C4-2B (cell line): ENCODE results near the gene ZFYVE21.

Experiments used
- H3K27ac ChIP-seq: fragments of 450-650 bp; 2 replicates; pipeline ENCODE4 v1.5.1; 2017
- ZFX ChIP-seq: fragments of 450-650 bp; IDR thresholded peaks from 2 replicates; pipeline ENCODE4 v1.6.1; 2017
- TF ChIP-seq, protein P1 (sequence below): fragments of 450-650 bp; conservative IDR thresholded peaks from 2 replicates; pipeline ENCODE4 v1.5.1; 2017; ENCODE audit warnings: mild to moderate bottlenecking

ZFYVE21 gene

DNA sequence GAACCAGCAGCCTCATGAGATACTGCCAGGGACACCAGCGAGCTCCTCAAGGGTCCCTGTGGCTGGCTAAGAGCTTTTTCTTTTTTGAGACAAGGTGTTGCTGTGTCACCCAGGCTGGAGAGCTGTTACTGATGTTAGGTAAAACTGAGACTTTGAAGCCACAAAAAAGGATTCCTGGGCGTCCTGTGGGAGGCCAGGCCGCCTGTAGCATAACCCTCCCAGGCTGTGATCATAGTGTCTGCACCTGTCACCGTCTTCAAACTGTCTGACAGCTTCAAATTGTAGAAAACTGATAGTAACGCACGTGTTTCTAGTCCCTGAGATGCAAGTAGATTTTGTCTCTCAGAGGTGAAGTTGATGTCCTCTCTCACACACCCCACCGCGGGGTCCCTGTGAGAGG is 4.1 kb downstream of the ZFYVE21 start:
- TF ChIP-seq, protein P1, sequence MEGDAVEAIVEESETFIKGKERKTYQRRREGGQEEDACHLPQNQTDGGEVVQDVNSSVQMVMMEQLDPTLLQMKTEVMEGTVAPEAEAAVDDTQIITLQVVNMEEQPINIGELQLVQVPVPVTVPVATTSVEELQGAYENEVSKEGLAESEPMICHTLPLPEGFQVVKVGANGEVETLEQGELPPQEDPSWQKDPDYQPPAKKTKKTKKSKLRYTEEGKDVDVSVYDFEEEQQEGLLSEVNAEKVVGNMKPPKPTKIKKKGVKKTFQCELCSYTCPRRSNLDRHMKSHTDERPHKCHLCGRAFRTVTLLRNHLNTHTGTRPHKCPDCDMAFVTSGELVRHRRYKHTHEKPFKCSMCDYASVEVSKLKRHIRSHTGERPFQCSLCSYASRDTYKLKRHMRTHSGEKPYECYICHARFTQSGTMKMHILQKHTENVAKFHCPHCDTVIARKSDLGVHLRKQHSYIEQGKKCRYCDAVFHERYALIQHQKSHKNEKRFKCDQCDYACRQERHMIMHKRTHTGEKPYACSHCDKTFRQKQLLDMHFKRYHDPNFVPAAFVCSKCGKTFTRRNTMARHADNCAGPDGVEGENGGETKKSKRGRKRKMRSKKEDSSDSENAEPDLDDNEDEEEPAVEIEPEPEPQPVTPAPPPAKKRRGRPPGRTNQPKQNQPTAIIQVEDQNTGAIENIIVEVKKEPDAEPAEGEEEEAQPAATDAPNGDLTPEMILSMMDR: no peak
- TF ChIP-seq ZFX: no peak
- no peak overlapping the region for H3K27ac ChIP-seq

DNA sequence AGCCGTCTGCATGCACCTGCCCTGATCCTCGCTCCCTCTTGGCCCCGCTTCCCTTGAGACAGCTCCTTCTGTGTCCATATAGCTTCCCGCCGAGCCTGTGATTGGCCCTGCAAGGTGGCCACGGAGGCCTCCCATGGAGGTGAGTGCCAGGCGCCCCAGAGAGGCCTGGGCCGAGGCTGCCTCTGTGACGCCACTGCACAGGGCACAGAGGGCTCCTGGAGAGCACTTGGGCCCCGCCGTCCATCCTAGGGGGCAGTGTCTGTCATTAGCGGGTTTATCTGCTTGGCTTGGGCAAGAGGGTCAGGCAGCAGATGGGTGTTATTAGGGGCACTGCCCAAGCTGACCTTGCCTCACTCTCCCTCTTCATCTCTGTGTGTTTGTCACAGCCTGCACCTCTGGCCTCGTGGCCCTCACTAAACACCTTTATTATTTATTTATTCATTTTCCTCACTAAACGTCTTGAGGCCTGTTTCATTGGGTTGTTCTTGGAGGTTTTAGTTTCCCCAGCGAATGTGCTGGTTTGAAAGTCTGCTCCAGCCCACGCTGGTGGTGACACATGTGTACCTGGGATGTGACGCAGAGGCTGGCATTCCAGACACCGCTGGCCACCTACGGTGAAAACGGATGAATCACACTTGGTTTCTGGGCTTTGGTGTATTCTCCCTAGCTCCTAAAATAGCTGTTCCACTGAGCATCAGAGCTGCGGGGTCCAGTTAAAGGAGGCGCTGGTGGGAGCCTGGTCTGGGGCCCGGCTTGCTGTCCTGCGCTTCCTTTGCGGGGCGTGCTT is 5.9 kb downstream of the ZFYVE21 start:
- TF ChIP-seq, protein P1: no peak
- no peak for TF ChIP-seq ZFX
- H3K27ac ChIP-seq: no peak overlapping the region

DNA sequence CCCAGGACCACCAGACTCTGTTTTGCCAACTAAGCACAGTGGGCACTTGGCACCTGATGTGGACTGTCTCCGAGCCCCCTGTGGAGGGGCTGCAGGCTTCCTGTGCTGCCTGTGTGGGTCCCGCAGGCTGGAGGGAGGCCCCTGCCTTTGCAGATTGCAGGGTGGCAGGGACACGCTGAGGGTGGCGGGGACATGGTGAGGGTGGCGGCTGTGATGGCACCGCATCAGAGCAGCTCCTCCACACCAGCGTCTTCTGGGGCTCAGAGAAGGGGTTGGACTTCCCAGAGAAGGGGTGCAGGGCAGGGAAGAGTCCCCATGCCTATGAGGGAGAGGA is 8.1 kb downstream of the ZFYVE21 start:
- peak overlapping the region; percentile 6; the same call in 1 of the 2 replicates for H3K27ac ChIP-seq
- TF ChIP-seq ZFX: no peak
- TF ChIP-seq, protein P1: no peak

DNA sequence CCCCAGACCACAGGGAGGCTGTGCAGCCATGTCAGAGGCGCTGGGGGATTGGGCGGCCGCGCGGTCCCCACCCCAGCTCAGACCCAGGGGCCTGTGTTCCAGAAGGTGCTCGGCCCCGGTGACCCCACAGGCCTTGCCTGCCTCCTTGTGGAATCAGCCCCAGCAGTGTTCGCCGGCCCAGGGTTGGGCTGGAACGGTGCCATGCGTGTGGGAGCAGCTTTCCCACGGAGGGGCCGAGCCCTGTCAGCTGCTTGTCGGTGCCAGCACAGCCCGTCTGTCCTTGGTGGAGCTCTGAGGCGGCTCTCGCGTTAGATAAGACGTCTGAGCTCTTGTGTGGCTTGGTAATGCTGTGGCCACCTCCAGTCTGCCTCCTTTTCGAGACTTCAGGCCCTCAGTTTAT is 8.5 kb downstream of the ZFYVE21 start:
- no peak overlapping the region for H3K27ac ChIP-seq
- TF ChIP-seq ZFX: no peak
- TF ChIP-seq, protein P1: no peak

DNA sequence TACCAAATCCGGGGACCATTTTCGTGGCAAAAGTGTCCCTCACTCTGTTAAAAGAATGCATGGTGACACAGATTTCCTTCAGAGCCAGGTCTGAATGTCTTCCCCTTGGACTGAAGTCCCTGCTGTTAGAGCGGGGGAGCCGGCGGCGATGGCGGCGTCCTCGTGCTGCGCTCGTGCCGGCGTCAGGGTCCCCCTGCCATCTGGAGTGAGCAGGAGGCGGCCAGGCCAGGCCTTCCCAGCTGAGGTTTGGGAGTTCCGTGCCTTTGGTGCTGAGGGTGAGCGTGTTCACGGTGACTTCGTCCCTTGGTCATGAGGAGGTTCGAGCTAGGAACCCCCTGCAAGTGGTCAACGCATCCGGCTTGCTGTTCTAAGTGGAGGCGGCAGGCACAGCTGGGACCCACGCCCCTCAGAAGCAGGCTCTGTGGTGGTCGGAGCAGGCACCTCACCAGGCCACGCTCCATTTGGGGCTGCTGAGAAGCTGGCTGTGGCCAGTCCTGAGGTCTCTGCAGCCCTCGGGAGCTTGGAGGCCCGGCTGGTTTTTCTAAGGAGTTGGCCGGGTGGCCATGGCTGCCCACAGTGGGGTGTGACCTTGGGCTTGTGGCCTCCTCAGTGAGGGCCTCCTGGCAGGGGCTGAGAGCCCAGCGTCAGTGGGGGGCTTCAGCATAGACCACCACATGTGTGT is 9.5 kb downstream of the ZFYVE21 start:
- TF ChIP-seq ZFX: no peak
- TF ChIP-seq, protein P1: no peak
- H3K27ac ChIP-seq: peak overlapping the region; percentile 96

DNA sequence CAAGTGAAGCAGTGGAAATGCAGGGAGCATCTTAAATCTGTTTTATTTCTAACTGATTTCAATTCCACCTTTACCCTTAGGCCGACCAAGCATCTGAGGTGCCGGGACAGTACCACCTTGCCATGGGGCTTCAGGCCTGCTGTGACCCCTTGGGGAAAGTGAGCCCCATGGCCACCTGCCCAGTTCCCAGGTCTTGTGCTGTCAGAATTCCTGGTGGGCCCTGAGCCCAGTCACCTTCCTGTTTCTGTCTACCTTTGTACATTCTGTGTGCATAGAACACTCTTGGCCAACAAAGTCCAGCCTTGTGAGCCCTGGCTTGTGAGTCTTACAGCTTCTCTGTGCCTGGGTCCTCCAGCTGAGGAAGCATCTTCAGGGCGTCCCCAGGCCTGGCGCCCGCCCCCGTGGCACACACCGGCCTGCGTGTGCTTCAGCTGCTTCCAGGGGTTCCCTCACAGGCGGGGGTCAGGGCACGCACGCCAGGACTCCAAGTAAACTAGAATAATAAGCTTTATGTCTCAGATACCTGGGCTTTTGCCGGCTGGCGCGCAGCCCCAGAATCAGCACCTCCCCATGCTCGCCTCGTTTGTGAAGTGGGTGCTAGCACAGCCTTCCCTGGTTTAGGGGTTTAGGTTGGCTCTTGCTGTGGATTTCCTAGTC is 10.3 kb downstream of the ZFYVE21 start:
- TF ChIP-seq, protein P1: no peak
- no peak for TF ChIP-seq ZFX
- H3K27ac ChIP-seq: peak overlapping the region; percentile 96

DNA sequence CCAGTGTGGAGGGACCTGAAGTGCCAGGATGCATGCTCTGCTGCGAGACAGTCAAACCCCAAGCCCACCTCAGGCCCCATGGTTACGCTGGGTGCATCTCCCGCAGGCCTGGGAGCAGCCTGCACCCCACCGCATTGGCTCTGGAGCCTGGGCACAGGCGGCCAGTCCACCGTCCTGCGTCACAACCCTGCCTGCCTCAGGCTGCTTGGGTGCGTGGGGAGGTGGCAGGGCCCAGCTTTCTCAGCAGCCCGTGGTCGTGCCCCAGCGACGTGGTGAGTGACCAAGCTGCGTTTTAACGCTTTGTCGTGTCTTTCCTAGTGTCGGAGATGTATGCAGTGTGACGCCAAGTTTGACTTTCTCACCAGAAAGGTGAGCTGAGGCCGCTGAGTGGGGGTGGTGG is 10.9 kb downstream of the ZFYVE21 start:
- peak overlapping the region; percentile 96 for H3K27ac ChIP-seq
- TF ChIP-seq, protein P1: no peak
- TF ChIP-seq ZFX: no peak
